ENCODE measurements around the gene HMGN1.

Gene HMGN1

GRCh38 chr21:39326607-39327307, 22.1 kb downstream of the HMGN1 start:
- no peak for DNase-seq

- DNase-seq = no peak
These were observed 23.4 kb downstream of the HMGN1 start for GRCh38 chr21:39325458-39325857.

GRCh38 chr21:39321424-39321823, 27.5 kb downstream of the HMGN1 start:
- DNase-seq = no peak

GRCh38 chr21:39319814-39320332, 29.0 kb downstream of the HMGN1 start:
- DNase-seq = no peak

GRCh38 chr21:39319251-39319756, 29.6 kb downstream of the HMGN1 start:
- DNase-seq = no peak

GRCh38 chr21:39318091-39318959, 30.6 kb downstream of the HMGN1 start:
- DNase-seq = no peak

GRCh38 chr21:39317134-39318090, 31.5 kb downstream of the HMGN1 start:
- peak; percentile 44 for DNase-seq

- DNase-seq = no peak
These were observed 32.2 kb downstream of the HMGN1 start for GRCh38 chr21:39316729-39317128.

GRCh38 chr21:39315603-39316445, 33.1 kb downstream of the HMGN1 start:
- no peak for DNase-seq

GRCh38 chr21:39314143-39315027, 34.5 kb downstream of the HMGN1 start:
- peak; percentile 56 for DNase-seq

- peak; percentile 91 for DNase-seq
These were observed 35.2 kb downstream of the HMGN1 start, which contains the start of gene BRWD1 for GRCh38 chr21:39313571-39314142. Gene BRWD1 (minus strand): TSS chr21:39313632. CDS start chr21:39313491, 141 bp downstream.

GRCh38 chr21:39313042-39313570, 35.8 kb downstream of the HMGN1 start:
- DNase-seq = no peak

GRCh38 chr21:39312112-39313041, 36.5 kb downstream of the HMGN1 start:
- peak; percentile 92 for DNase-seq

GRCh38 chr21:39311164-39311563, 37.7 kb downstream of the HMGN1 start:
- no peak for DNase-seq

- no peak for DNase-seq
These were observed 41.4 kb downstream of the HMGN1 start for GRCh38 chr21:39307466-39307865.

- DNase-seq = no peak
These were observed 48.3 kb downstream of the HMGN1 start for GRCh38 chr21:39300587-39300986.

GRCh38 chr21:39296891-39297290, 52.0 kb downstream of the HMGN1 start:
- no peak for DNase-seq
